ENCODE results near the gene RPS6KA4.
"Not testable (repeated sequence)": the region's sequence is repeated elsewhere in the genome, so short reads cannot be mapped to it uniquely, and the experiment has no call there.

RPS6KA4 gene

DNA sequence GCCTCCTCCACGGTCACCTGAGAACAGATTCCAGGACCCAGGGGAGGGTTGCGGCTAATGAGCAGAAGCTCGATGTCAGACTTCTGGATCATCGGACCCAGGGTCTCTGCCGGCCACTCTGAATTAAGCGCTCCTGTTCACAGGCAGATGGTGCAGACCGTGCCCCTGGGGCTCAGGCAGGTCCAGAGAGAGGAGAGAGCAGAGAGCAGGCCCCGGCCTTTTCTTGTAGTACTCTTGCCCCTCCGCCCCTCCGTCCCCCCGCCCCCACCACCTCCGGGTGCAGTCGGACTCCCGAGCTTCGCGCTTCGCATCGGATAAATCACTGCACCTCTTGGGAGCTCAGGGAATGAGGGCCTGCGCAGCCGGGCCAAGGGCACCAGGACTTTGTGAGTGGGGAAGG, 50.3 kb downstream of the RPS6KA4 start:
- FAIRE-seq: no peak
- DNase-seq (ENCODE audit: extremely low spot score, insufficient read length, low read depth): no peak

DNA sequence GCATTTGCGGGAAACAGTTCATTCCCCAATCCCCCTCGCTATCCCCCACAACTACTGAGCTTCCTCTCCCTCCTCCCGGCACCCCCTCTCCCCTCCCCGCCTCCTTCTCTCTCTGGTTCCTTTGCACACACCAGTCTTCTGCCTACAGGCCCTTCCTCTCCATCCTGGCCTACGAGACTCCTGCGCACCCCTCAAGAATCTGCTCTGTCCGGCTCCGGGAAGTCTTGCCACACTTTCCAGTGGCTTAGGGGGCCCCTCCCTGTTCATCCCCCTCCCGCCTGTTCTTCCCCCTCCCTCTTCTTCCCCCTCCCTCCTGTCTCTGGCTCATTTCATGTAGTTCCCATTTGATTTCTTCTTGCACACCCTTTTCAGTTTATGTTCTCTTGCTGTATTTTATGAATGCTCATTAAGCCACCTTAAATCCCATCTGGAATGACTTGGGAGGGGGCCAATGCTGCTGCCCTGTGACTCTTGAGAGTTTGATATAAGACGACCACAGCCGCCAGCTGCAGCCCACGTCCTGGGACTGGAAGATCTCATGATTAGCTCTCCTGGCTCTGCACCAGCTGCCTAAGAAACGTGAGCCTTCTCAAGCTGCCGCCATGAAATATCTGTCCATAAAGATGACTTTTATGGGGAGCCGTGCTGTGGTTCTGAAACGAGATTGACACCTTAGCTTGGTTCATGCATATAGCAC, 50.9 kb downstream of the RPS6KA4 start:
- no peak for DNase-seq (ENCODE audit: extremely low spot score, insufficient read length, low read depth)
- FAIRE-seq: no peak

DNA sequence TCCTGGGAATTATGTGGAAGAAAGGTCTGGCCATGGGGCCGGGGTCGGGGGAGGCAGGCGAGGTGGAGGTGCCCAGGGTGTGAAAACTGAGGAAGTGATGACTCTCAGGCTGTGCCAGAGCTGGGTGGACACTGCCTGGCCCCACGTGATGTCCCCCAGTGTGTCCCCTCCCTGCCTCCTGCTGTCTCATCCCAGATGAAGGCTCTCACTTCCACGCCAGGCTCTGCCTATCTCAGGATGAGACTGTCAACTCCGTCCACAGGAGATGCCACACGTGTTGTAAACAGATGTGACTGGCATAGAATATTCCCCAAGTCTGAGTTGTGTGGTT, 51.4 kb downstream of the RPS6KA4 start:
- no peak for FAIRE-seq
- no peak for DNase-seq (ENCODE audit: extremely low spot score, insufficient read length, low read depth)

DNA sequence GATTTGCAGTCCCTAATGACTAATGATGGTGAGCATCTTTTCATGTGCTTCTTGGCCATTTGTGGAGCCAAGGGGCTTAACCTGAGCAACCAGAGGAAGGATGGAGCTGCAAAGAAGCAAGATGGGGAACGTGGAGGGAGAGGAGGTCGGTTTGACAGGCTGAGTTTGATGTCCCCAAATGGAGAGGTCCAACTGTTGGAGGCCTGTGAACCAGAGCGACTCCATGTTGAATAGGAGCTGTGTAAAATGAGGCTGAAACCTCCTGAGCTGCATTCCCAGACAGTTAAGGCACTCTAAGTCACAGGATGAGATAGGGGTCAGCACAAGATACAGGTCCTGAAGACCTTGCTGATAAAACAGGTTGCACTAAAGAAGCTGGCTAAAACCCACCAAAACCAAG, 54.5 kb downstream of the RPS6KA4 start:
- DNase-seq (ENCODE audit: extremely low spot score, insufficient read length, low read depth) (no peak), FAIRE-seq (no peak)

DNA sequence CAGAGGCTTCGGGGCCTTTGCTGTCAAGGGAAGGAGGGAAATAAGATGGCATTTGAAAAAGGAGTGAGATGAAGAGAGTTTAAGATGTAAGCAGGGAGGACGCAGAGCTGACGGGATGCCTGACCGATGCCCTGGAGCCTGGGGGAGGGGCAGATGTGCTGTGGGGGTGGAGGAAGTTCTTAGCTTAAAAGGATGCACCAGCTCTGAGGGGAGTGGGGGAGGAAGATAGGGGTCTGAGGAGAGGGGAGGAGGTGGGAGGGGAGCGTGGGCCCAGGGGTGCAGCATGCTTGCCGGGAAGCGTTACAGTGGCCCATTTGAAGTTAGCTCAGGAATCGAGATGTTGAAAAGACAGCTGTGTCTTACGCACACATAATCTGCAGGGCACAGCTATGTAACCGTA, 56.3 kb downstream of the RPS6KA4 start:
- DNase-seq (ENCODE audit: extremely low spot score, insufficient read length, low read depth): no peak
- FAIRE-seq: no peak

DNA sequence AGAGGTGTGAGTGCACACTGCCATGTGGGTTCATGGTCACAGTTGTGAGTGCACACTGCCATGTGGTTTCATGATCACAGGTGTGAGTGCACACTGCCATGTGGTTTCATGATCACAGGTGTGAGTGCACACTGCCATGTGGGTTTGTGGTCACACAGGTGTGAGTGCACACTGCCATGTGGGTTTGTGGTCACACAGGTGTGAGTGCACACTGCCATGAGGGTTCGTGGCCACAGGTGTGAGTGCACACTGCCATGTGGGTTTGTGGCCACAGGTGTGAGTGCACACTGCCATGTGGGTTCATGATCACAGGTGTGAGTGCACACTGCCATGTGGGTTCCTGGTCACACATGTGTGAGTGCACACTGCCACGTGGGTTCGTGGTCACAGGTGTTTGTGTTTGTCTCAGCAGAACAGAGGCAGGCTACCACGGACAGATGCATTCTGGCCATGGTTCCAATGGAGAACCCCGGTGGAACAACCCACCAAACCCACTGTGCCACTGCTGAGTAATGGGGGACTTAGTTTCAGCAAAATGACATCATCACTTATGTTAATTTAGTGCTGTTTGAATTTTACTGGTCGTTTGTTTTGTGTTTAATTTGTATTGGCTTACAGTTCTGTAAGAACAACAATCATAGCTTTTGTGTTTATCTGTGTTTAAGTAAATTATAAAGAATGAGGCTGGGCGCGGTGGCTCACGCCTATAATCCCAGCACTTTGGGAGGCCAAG, 57.2 kb downstream of the RPS6KA4 start:
- DNase-seq (ENCODE audit: extremely low spot score, insufficient read length, low read depth) (no peak), FAIRE-seq (no peak)

DNA sequence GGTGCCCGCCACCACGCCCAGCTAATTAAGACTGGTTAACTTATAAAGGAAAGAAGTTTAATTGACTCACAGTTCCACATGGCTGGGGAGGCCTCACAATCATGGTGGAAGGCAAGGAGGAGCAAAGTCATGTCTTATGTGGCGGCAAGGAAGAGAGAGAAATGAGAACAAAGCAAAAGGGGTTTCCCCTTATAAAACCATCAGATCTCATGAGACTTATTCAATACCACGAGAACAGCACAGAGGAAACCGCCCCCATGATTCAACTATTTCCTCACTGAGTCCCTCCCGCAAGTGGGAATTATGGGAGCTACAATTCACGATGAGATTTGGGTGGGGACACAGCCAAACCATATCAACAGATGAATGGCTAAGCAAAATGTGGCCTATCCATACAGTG, 59.3 kb downstream of the RPS6KA4 start:
- not testable (repeated sequence) for FAIRE-seq; DNase-seq (ENCODE audit: extremely low spot score, insufficient read length, low read depth)

DNA sequence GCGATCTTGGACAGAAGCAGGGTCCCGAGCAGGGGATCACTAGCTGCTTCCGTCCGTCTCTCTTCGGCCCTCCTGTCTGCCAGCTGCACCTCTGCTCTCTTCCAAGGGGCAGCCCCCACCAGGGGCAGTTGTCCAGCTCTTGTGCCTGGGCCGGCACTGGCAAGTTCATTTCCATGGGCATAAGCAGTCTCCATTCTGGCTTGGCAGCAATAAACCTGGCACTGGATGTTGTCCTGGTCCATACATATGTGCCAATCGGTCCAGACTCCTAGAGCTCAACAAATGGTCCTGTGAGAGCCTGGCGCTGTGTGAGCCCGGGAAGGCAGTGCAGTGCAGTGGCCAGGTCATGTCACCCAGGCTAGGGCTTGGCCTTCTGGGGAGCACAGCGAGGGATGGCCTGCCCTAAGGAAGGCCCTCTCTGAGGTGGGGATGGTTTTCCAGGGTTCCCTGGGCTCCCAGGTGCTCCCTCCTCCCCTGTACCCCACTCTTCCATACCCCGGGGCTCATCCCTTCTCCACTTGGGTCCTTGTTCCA, 60.4 kb downstream of the RPS6KA4 start:
- DNase-seq (ENCODE audit: extremely low spot score, insufficient read length, low read depth): no peak
- no peak for FAIRE-seq

DNA sequence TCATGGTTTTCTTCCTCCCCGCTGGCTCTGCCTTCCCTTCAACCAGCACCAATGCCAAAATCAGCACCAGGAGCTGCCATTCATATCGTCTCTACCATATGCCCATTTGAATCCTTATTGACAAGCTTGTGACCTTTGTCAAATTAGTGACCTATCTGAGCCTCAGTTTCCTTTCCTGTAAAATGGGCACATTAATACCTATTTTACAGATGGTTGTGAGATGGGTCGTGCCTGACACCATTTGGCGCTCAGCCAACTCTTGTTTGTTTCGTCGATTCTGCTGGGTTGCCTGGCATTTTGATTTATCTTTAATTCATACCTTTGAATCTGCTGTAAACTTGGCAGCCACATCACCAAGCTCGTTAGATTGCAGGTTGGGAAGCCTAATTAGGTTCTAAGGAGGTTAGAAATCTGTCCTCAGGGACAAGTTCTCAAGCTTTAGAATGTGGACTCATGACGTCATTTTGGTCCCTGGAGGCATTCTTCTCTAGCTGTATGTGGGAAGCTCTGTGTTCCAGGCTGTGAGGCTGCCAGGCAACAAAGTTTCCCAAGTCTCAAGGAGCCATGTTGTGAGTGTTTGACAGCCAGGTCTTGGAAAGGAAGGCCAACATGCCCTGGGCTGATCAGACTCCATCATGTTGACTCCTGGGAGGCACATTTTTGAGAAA, 61.0 kb downstream of the RPS6KA4 start:
- DNase-seq (ENCODE audit: extremely low spot score, insufficient read length, low read depth): no peak
- FAIRE-seq: no peak
